Body of pancreas (tissue), 4 donors: ENCODE data around the gene SPAST.

Experiments
- POLR2A ChIP-seq, 3 donors: fragments of 450-650 bp; IDR thresholded peaks; one replicate each; pipeline ENCODE4 v1.6.1; 2016; ENCODE audit warnings: antibody characterized with exemption in 3 of 3, mild to moderate bottlenecking in 2 of 3
- TF ChIP-seq, protein P1 (sequence below), 7 experiments: fragments of 450-650 bp in 4 of 7; fragments of 200-600 bp in 3 of 7; sonication (generic) in 3 of 7; IDR thresholded peaks; one replicate each; pipeline ENCODE4 v1.5.1; 2016 to 2019; ENCODE audit warnings: antibody characterized with exemption in 7 of 7

GRCh38 chr2:32063310-32064020 is at the start of gene SPAST:
- TF ChIP-seq, protein P1, sequence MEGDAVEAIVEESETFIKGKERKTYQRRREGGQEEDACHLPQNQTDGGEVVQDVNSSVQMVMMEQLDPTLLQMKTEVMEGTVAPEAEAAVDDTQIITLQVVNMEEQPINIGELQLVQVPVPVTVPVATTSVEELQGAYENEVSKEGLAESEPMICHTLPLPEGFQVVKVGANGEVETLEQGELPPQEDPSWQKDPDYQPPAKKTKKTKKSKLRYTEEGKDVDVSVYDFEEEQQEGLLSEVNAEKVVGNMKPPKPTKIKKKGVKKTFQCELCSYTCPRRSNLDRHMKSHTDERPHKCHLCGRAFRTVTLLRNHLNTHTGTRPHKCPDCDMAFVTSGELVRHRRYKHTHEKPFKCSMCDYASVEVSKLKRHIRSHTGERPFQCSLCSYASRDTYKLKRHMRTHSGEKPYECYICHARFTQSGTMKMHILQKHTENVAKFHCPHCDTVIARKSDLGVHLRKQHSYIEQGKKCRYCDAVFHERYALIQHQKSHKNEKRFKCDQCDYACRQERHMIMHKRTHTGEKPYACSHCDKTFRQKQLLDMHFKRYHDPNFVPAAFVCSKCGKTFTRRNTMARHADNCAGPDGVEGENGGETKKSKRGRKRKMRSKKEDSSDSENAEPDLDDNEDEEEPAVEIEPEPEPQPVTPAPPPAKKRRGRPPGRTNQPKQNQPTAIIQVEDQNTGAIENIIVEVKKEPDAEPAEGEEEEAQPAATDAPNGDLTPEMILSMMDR (IDR thresholded peaks at IDR 0.05) = peak; percentile 49 to 98 (median 94)
- TF ChIP-seq POLR2A (IDR thresholded peaks at IDR 0.05) = peak; percentile 81 to 94 (median 92)
